ENCODE measurements around the gene FGGY.

DNA sequence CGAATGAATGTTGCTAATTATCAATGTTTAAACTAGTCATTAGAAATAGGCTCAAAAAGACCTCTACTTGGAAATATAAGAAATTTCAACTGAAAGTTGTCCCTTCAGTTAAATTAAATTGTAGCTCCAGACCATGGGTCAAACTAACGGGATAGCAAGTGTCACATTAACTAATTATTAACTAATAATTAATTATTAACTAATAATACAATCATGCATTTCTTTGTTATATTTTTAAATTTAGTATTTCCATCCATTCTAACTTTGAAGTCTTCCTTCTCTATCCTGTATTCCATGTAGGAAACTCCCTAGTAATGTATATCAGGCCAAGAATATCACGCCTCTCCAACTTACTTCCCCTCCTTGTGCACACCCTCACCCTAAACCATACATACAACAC, 474.5 kb downstream of the FGGY start:
- TF ChIP-seq EZH2 (IDR thresholded peaks at IDR 0.05) (no peak), POLR2AphosphoS5 (IDR thresholded peaks at IDR 0.05; ENCODE audit: borderline replicate concordance, low read depth, low read length) (no peak), FOXP2 (optimal IDR thresholded peaks at IDR 0.05; ENCODE audit: control extremely low read depth, extremely low read length, insufficient read depth) (no peak)
